ENCODE data around the gene CFAP70.
"Not testable (repeated sequence)": the region's sequence is repeated elsewhere in the genome, so short reads cannot be mapped to it uniquely, and the experiment has no call there.

CFAP70 gene

DNA sequence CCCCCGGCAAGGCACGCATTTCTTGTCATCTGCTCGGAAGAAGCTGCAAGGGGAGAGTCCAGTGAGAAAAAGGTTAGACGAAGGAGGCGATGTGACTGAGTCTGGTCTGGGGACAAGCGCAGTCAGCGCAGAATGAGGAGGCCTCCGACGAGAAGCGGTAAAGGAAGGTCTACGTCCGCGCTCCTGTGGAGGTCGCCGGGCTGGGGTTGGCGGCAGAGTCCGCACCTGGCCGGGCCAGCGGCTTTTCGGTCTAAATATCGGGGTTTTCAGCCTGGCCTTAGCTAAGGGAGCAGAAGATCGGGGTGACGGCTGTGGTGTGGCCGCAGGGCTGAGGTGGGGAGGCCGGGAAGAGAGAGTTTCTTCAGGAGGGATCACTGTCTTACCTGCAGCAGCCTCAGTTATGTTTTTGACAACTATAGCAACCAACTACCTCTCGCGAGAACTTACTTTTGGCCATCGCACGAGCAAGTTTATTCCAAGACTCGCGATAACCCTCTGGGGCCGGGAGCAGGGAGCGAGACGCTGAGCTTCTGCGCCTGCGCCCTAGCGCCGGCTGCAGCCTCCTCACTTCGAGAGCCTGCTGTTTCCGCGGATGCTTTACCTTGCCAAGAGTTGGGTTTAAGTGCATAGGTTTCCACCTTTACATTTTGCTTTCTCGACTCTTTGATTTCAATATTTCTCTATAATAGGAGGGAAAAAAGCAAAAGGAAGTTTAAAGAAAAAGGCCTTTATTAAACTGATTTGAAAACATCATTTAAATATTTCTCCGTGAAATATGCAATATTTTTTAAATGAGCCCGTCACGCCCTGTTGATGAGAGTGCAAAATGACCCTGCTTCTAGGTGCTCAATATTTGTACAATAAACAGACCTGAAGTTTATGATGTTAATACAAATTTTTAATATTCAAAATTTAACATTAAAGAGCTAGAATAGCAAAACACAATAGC lies at the start of gene CFAP70:
Gene CFAP70 (minus strand): TSS at position 534 of the 949 bp plus-strand sequence. CDS start 4,068 bp downstream, outside the sequence.
- peak; percentile 79 for DNase-seq

DNA sequence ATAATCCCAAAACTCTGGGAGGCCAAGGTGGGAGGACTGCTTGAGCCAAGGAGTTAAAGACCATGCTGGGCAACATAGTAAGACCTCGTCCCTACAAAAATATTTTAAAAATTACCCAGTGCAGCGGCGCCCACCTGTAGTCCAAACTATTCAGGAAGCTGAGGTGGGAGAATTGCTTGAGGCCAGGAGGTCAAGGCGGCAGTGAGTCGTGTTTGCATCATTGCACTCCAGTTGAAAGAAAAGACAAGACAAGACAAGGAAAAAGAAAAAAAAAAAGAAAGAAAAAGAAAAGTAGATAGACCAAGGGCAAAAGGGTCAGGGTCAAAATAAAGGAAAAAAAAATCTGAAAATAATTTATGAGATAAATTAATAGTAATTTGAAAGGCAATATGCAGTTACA lies 49.4 kb upstream of the CFAP70 start:
- no peak for DNase-seq

DNA sequence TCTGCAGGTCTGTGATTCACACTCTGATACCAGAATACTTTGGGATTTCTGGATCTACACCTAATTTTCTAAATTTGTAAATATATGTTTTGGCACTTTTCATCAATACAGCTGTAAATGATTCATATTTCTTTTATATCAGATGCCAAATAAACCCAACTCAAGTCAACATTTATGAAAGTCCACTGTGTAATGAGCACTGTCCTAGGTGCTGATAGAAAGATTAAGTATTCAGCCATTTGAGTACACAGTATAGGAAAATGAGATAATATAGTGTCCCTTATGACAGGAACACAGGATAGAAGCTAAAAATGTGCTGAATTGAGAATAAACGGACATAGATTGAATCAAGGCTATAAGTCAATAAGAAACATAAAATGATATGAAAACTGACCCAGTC lies 48.8 kb upstream of the CFAP70 start:
- no peak for DNase-seq

DNA sequence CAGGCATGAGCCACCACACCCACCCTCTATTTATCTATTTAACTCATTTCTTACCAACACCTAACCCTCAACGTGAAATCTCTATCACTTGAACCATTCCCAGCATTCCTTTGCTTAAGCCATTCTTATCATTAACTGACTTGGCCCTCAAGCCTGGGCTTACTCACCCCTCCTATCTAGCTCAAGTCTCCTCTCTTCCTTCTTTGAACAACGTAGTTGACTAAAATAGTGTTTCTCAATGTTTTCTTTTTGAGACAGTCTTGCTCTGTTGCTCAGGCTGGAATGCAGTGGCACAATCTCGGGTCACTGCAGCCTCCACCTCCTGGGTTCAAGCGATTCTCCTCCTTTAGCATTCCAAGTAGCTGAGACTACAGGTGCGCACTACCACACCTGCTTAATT lies 48.2 kb upstream of the CFAP70 start:
- DNase-seq: no peak

DNA sequence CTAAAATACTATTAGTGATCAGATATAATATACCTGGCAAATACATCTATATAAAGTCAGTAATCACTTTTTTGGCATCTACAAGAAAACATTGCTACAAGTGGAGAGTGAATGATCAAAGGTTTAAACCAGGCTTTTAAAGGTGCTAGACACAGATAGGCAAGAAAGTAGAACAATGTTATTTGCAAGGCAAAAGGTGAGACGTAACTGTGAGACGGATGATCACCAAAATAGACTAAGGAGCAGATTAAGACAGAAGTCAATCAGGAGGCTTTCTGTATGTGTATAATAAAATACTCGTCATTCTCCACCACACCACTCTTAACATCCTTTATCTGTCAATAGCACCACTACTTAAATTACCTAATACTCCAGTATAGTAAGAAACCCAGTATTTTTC lies 46.9 kb upstream of the CFAP70 start:
- DNase-seq: no peak

DNA sequence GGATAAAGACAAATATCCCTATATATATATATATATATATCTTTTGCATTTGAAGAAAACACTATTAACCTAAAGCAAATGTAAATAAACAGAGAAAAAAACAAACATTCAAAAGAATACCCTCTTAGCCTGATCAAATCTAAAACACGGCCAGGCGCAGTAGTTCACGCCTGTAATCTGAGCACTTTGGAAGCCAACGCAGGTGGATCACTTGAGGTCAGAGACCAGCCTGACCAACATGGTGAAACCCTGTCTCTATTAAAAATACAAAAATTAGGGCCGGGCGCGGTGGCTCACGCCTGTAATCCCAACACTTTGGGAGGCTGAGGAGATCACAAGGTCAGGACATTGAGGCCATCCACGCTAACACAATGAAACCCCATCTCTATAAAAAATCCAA lies 46.0 kb upstream of the CFAP70 start:
- DNase-seq: no peak

DNA sequence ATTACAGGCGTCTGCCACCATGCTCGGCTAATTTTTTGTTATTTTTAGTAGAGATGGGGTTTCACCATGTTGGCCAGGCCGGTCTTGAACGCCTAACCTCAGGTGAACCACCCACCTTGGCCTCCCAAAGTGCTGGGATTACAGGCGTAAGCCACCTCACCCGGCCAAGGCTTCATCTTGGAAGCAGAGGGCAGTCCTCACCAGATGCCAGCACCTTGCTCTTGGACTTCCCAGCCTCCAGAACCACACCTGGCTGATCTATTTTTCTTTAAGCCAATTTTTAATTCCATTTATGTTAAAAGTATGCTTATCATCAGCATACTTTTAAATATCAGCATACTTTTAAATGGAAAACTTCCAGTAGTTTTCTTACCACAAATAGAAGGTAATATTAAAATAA lies 43.0 kb upstream of the CFAP70 start:
- DNase-seq: no peak

DNA sequence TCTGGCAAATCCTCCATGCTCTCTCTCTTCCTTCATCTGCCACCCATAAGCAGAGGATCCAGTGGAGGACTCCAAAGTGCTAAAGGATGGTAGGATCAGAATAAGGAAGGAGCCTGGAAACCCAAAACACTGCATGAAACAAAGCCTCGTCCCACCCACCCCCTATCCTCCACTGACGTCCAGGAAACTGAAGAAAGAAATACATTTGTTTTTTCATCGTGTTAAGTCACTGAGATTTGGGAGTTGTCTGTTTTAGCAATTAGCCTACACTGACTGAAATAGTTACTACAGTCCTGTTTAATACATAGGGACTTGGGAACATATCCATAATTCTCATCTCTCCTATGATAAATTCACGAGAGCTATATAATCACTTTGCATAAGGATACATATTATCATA lies 40.4 kb upstream of the CFAP70 start:
- no peak for DNase-seq

DNA sequence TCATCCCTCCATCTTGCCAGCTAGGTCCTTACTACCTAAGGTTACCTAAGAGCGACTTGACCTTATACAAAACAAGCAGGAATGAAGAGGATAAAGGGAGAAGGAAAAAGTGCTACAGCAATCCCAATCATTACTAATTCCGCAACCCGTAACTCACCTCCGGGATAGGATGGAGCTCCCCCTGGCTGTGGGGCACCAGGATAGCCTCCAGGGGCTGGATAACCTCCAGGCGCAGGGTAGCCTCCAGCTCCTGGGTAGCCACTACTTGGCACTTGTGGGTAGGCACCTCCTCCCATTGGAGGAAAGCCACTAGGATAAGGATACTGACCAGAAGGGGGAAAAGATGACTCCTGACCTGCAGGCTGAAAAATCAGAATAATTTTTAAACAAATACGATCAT lies 39.4 kb upstream of the CFAP70 start:
- no peak for DNase-seq

DNA sequence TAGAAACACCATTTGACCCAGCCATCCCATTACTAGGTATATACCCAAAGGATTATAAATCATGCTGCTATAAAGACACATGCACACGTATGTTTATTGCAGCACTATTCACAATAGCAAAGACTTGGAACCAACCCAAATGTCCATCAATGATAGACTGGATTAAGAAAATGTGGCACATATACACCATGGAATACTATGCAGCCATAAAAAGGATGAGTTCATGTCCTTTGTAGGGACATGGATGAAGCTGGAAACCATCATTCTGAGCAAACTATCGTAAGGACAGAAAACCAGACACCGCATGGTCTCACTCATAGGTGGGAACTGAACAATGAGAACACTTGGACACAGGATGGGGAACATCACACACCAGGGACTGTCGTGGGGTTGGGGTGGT lies 35.7 kb upstream of the CFAP70 start:
- not testable (repeated sequence) for DNase-seq

DNA sequence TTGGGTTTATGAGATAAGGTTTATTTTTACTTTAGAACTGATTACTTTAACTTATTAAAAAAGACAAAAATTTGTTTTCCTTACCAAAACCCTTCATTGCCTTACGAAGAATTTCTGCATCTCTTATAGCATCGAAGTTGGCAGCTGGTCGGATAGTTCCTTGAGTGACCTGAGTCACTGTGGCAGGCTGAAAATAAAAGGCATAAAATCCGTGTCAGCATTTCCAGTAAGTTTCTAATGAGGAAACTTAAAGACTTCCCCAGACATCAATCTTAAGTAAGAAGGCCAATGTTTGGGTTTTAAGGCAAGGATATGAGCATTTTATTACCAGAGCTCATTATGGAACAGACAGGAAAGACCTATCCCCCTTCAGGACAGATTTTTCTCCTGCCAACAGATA lies 29.6 kb upstream of the CFAP70 start:
- DNase-seq: no peak

DNA sequence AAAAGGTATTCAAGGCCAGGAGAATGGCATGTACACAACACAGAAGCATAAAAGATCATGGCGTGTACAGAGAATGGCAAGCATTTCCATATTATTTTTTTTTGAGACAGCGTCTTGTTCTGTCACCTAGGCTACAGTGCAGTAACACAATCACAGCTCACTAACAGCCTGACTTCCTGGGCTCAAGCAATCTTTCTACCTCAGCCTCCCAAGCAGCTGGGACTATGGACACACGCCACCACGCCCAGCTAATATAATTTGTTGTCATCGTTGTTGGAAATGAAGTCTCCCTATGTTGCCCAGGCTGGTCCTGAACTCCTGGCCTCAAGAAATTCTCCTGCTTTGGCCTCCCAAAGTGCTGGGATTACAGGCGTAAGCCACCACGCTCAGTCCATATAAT lies 27.9 kb upstream of the CFAP70 start:
- DNase-seq: no peak

DNA sequence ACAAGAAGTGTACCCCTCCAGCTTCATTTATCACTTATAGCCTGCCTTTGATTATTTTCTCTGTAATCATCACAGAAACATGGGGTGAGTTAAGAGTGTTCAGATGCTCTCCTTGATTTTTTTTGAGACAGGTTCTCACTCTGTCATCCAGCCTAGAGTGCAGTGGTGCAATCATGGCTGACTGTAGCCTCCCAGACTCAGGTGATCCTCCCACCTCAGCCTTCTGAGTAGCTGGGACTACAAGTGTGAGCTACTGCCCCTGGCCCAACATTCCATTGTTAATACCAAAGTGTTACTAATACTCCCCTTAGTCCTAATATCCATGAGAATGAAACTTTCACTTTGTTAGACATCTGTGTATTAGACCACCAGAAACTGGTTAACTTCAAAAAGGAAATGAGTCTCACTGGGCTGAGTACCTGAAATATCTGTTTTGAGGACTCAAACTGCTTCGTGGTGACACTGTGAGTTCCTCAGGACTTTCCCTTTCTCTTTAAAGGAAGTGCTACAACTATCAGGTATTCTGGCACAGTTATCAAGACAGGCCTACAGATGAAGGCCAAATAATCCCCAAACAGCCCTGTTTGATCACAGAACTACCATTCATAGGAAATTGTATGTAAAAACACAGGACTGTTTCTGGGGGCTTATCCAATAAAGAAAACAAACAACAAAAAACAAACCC lies 20.5 kb upstream of the CFAP70 start:
- no peak for DNase-seq

DNA sequence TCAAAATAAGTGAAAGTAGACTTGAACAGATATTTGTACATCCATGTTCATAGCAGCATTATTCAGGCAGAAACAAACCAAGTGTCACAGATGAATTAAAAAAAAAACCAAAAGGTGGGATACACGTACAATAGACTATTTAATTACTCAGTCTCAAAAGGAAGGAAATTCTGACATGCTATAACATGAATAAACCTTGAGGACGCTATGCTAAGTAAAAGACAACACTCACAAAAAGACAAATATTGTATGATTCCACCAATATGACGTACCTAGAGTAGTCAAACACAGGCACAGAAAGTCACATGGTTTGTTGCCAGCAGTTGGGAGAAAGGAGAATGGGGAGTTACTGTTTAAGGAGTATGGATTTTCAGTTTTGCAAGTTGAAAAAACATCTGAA lies 18.0 kb upstream of the CFAP70 start:
- DNase-seq: no peak

DNA sequence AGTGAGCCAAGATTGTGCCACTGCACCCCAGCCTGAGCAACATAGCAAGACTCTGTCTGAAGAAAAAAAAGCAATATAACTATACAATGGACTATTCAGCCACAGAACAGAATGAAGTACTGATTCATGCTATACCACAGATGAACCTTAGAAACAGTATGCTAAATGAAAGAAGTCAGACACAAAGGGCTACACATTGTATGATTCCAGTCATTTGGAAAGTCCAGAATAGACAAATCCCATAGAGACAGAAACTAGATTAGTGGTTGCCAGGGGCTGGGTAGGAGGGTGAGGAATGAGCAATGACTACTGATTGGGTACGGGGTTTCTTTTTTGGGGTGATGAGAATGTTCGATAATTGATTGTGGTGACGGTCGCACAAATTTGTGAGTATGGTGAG lies 9.6 kb upstream of the CFAP70 start:
- no peak for DNase-seq

DNA sequence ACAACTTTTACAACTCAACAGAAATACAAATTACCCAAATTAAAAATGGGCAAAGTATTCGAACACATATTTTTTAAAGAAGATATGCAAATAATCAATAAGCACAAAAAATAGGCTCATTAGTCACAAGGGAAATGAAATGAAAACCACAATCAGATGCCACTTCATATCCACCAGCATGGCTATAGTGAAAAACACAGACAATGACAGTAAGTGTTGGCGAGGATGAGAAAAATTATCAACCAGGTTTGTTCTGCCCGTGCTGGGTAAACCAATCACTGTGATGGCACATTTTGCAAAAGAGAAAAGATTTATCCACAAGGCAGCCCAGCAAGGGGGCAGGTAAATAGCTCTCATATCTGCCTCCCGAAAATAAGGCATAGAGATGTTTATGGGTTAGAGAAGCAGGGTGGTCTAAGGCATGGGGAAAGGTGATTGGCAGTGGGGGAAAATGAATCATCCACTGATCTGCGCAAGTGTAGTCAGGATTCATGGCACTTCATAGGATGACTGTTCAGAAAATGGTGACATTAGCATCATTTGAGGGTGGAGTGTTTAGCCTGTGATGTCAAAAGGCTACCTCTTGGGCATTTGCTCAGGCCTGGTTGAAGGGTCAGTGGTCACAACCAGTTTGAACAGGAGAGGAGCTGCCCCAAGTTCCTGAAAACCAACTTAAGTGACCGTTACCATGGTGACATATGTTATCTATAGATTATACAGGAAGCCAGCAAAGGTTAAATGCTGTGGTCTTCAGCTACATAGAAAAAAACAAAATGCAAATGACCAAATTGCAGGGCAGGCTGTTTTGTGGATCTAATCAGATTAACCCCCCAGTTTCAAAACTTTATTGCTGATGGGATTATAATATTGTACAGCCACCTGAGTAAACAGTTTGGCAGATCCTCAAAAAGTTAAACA lies 8.0 kb upstream of the CFAP70 start:
- DNase-seq: peak; percentile 52

DNA sequence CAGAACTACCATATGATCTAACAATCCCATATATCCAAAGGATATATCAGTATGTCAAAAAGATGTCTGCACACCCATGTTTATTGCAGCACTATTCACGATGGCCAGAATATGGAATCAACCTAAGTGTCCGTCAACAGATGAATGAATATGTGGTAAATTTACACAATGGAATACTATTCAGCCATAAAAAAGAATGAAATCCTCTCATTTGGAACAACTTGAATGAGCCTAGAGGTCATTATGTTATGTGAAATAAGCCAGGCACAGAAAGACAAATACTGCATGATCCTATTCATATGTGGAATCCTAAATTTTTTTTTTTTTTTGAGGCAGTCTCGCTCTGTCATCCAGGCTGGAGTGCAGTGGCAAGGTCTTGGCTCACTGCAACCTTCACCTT lies 6.3 kb upstream of the CFAP70 start:
- no peak for DNase-seq

DNA sequence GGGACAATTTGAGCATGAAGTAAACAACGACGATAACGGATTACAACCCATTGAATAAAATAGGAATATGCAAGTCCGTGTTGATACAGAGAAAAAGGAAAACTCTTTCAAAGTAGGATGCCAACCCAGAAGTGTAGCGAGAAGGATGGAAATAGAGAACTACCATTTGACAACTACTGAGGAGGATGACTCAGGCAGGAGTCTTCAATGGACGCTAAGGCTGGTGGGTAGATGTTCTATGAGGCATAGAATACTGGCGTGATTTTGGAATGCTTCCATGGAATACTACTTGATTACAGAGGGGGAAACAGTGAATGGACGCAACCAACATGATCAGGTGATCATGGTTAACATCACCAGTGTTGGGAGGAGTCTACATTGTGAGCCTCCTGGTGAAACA lies 828 bp upstream of the CFAP70 start:
- no peak for DNase-seq

DNA sequence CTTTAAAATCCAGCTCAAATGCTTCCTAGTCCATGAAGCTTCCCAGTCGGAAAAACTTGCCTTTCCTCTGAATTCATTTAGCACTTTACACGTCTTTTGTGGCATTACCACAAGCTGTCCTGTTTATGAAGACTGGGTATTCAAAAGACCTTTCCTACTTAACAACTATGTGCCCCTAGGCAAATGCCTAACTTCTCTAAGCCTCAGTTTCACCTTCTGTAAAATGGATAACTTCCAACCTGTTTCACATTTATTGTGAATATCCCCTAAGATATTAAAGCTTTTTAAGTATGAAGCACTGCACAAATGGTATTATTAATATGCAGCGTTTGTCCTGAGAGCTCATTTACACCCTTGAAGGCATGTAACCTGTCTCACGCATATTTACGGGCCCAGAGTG lies 843 bp downstream of the CFAP70 start:
- DNase-seq: no peak

DNA sequence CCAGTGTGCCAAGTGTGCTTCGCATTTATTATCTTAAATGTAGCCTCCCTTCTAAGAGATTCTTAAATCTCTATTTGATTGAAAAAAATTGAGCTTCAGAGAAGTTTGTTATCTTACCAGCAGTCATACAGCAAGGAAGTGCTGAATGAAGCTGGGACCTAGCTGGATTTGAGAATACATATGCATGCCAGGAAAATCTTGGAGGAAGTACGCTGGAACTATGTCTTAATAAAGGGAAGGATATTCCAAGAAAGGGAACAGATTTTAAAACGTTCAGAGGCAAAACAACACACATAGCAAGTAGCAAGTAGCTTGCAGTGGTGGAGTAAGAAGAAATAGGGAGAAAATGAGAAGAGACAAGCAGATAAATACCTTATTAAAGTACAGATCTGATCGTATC lies 1.5 kb downstream of the CFAP70 start:
- no peak for DNase-seq

DNA sequence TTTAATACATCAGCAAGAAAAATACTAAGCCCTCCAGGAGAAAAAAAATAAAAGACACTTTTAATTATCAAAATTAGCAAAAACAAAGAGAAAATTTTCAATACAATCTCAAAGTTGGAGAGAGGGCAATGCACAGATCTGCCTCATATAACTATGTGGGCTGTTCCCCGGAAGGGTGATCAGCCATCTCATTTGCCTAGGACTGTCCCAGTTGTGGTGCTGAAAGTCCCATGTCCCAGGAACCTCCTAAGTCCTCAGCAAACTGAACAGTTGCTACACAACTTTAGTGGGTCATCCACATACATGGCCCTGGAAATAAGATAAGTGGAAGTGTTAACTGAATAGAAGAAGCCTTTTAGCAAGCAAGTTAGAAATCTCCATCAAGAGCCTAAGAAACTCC lies 14.4 kb downstream of the CFAP70 start:
- DNase-seq: no peak

DNA sequence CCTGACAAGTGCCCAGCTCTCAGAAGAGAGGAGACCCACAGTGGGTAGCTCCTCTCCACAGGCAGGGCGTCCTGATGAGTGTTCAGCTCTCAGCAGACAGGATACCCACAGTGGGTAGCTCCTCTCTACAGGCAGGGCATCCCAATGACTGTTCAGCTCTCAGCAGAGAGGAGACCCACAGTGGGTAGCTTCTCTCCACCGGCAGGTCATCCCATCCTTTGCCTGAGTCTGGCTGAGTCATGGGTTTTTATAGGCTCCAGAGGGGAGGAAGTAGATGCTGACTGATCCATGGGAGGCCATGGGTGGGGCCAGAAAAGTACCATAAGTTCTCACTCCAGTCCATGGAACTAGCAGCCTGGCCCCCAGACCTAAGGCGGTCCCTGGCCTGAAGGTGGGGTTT lies 18.5 kb downstream of the CFAP70 start:
- no peak for DNase-seq

DNA sequence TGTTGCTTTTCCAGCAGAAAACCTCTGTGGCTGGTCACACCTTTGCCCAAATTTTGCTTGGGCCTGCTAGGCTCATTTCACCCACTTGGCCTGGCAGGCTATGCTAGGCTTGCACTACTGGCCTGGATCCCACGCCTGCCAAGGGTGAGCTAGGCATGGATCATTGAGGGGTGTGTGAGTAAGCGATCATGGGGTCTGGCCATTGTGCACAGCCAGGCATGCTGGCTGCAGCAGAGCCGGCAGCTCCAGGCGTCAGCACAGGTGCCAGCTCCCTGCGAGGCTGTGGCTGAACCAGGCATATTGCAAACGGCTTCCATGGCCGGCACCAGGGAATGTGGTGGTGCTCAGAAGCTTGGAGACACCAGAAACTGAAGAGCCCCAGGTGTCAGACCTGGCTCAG lies 19.2 kb downstream of the CFAP70 start:
- no peak for DNase-seq
